WI38 (cell line): ENCODE measurements around the gene FAM111A.

ENCODE experiments used
- H3K4me3 ChIP-seq: 2 replicates; pipeline ENCODE4 v1.5.1; 2011; ENCODE audit warnings: low read depth, mild to moderate bottlenecking, control low read depth, low read length
- CTCF ChIP-seq: IDR thresholded peaks from 2 replicates; pipeline ENCODE4 v1.5.1; 2012; ENCODE audit warnings: low read depth, mild to moderate bottlenecking, control low read depth, low read length

Gene FAM111A

GRCh38 chr11:59138643-59139042 lies 4.0 kb upstream of the FAM111A start:
- H3K4me3 ChIP-seq, result no peak overlapping the region
- TF ChIP-seq CTCF, result no peak

DNA sequence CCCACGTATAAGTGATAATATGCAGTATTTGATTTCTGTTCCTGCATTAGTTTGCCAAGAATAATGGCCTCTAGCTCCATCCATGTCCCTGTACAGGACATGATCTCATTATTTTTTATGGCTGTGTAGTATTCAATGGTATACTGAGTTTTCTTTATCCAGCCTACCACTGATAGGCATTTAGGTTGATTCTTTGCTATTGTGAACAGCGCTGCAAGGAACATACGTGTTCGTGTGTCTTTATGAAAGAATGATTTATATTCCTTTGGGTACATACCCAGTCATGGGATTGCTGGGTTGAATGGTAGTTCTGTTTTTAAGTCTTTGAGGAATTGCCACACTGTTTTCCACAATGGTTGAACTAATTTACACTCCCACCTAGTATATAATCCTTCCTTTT lies 1.5 kb upstream of the FAM111A start:
- TF ChIP-seq CTCF, result no peak
- H3K4me3 ChIP-seq, result peak overlapping the region; percentile 96; the same call in 1 of the 2 replicates

- TF ChIP-seq CTCF, result no peak
- H3K4me3 ChIP-seq, result peak overlapping the region; percentile 96
Observed at GRCh38 chr11:59141673-59142460, 789 bp upstream of the FAM111A start.

DNA sequence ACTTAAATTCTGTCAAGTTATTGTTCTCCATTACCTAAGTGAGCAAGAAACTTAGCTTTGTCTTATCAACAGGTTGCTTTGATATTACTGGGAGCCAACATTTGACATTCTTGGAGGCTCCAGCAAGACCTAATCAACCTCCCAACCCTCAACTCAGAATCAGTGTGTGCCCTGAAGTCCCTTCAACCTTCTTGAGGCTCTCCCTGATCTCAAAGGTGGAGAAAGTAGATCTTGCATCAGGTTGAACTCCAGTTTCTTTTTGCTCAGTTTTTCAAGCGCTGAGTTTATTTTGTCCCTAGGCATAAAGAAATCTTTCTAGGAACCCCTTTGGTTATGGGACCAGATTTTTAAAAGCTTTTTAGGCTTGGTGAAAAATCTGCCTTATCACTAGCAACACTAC lies 1.4 kb downstream of the FAM111A start:
- H3K4me3 ChIP-seq, result peak overlapping the region; percentile 96
- TF ChIP-seq CTCF, result no peak

DNA sequence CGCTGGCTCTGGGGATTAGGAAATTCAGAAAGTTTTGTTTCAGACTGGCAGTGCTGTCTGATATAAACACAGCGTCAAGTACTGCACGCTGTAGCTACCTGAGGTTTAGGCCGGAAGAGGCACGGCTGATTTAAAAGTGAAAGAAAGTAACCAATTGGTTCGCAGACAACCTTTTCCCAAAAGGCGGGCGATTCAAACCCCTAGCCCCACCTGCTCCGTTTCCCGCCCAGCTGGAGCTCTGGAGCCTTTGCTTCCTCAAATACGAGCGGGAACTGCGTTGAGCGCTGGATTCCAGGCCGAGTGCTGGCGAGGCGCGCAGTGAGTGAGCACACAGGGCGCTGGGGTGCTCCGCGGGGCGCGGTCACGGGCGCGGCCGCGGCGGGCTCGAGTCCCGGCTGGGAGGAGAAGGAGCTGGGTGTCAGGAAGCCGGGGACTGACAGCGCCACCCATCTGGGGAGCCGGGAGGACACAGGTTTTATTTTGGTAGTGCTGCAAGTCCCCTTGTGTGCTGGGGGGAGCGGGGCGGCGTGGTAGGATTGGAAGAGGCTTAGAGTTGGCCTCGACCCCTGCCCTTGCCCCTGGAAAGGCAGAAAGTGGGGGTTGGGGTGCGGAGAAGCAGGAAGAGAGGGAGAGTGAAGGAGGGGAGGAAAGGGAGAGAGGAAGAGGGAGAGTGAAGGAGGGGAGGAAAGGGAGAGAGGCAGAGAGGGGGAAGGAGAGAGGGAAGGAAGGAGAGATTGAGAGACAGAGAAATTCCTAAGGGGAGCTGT lies 2.1 kb downstream of the FAM111A start:
- TF ChIP-seq CTCF, result 0 out of 2 replicates have a peak, but pooled peaks have one; percentile 8
- H3K4me3 ChIP-seq, result peak overlapping the region; percentile 96

DNA sequence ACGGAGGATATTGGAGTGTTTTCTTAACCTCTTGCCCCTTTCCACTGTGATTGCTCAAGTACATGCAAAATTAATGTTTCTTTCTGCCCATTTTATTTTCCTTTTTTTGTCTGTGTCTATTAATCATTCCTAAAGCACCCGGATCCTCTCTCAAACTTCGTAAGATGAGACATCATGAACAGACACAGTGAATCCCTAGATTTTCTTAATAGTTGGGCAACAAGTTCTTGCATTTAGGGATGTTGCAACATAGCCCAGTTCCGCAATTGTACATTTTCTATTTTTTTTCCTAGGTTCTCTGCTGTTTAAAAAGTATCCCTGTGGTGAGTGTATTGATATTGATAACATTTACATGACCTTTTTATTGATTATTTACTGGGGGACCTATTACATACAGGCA lies 2.9 kb downstream of the FAM111A start:
- peak overlapping the region; percentile 96 for H3K4me3 ChIP-seq
- no peak for TF ChIP-seq CTCF

DNA sequence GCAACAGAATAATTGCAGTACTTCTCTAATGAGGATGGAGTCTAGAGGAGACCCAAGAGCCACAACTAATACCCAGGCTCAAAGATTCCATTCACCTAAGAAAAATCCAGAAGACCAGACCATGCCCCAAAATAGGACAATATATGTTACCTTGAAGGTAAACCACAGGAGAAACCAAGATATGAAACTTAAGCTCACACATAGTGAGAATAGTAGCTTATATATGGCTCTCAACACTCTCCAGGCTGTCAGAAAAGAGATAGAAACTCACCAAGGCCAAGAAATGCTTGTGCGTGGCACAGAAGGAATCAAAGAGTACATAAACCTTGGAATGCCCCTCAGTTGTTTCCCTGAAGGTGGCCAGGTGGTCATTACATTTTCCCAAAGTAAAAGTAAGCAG lies 9.1 kb downstream of the FAM111A start:
- no peak overlapping the region for H3K4me3 ChIP-seq
- no peak for TF ChIP-seq CTCF
